ENCODE measurements around the gene SCUBE1. TPM values are rescaled to one million over a fixed set of nuclear protein-coding genes. Genes with fewer than 3 reads are reported as not detected.

Gene SCUBE1
- total and polyA plus RNA-seq, 10 of the 15 experiments (the other 5 are each of a cell fraction or from before 2014, with no cell fraction given): not detected

- intact Hi-C loops (cut with micrococcal nuclease; ENCODE audit: unreplicated experiment) (no loop called here), in situ Hi-C loops (cut with MboI) (no loop called here)
- CTCF ChIA-PET: interaction anchor here (1.7 kb wide), 1 partner anchor 105 kb away, joined by 5 read pairs; no protein-coding TSS in a partner anchor
- Histone ChIP-seq H2AFZ (ENCODE audit: control insufficient read depth, low read depth, low read length) (no peak overlapping the region), H3K9me3 (replicated peaks; ENCODE audit: control insufficient read depth, insufficient read depth, low read length) (no peaks in the 10 kb centered on the region), H3K4me2 (ENCODE audit: control insufficient read depth, insufficient read depth) (no peak overlapping the region), H3K27ac (ENCODE audit: control insufficient read depth, insufficient read depth) (no peak overlapping the region), H3K36me3 (ENCODE audit: control insufficient read depth in 2 of 2, insufficient read depth in 2 of 2, low read length in 1 of 2) (no peaks in the 10 kb centered on the region), H3K4me1 (ENCODE audit: control insufficient read depth, insufficient read depth, low read length) (no peaks in the 10 kb centered on the region; the same call in 1 of the 2 replicates), H3K79me2 (ENCODE audit: control insufficient read depth, insufficient read depth, low read length) (no peaks in the 10 kb centered on the region), H3K4me3 (no peak overlapping the region), H4K20me1 (ENCODE audit: control insufficient read depth, insufficient read depth) (no peaks in the 10 kb centered on the region), H3K27me3 (replicated peaks in 1 of 2; ENCODE audit: control insufficient read depth in 2 of 2, insufficient read depth in 2 of 2, low read length in 1 of 2) (peaks cover 0 to 4% of the 10 kb centered on the region in 2 experiments; a peak in 2 of 4 replicates), H3K9ac (ENCODE audit: control insufficient read depth, insufficient read depth, low read length) (no peak overlapping the region)
- POLR2A ChIA-PET: no interaction called here
- BruUV-seq (replicated peaks): no TSS peak
- FAIRE-seq: no peak
- WGBS (ENCODE audit: insufficient coverage, insufficient replicate concordance, low lambda C conversion rate, missing lambda C conversion rate): 35% methylated on average over 13 of the region's 14 CpGs
- no peak for TF ChIP-seq CREM (IDR thresholded peaks at IDR 0.05; ENCODE audit: low read depth)
- no peak for TF ChIP-seq ASH2L (IDR thresholded peaks at IDR 0.05; ENCODE audit: borderline replicate concordance, low read depth)
- TF ChIP-seq CEBPB (IDR thresholded peaks at IDR 0.05; ENCODE audit: borderline replicate concordance in 1 of 2, low read depth in 2 of 2, low read length in 2 of 2): no peak
- TF ChIP-seq BMI1 (IDR thresholded peaks at IDR 0.05; ENCODE audit: borderline replicate concordance): no peak
- no peak for TF ChIP-seq HDAC6 (IDR thresholded peaks at IDR 0.05; ENCODE audit: unreplicated experiment)
- TF ChIP-seq NFIC (IDR thresholded peaks at IDR 0.05; ENCODE audit: low read depth, low read length): no peak
- no peak for TF ChIP-seq BRCA1 (IDR thresholded peaks at IDR 0.05; ENCODE audit: low read depth, low read length)
- no peak for TF ChIP-seq SPI1 (IDR thresholded peaks at IDR 0.05; ENCODE audit: borderline replicate concordance, insufficient read depth, low read depth, low read length)
- no peak for TF ChIP-seq RAD21 (IDR thresholded peaks at IDR 0.05; ENCODE audit: insufficient read depth, low read depth, low read length)
- no peak for ATAC-seq
- DNase-seq (ENCODE audit: low read depth, low spot score): no peak
- SMC1A ChIA-PET (ENCODE audit: uncharacterized antibody, unreplicated experiment): no interaction called here
- RAD21 ChIA-PET (ENCODE audit: unreplicated experiment): interaction anchor here (0.8 kb wide), 1 partner anchor 105 kb away, joined by 3 read pairs; no protein-coding TSS in a partner anchor
These were observed 101.3 kb downstream of the SCUBE1 start for GRCh38 chr22:43241699-43242386.

All from GM12878 (cell line).